ENCODE data around the gene MEF2B.

GRCh38 chr19:19110410-19111135, 59.5 kb downstream of the MEF2B start:
- TF ChIP-seq, protein P1, sequence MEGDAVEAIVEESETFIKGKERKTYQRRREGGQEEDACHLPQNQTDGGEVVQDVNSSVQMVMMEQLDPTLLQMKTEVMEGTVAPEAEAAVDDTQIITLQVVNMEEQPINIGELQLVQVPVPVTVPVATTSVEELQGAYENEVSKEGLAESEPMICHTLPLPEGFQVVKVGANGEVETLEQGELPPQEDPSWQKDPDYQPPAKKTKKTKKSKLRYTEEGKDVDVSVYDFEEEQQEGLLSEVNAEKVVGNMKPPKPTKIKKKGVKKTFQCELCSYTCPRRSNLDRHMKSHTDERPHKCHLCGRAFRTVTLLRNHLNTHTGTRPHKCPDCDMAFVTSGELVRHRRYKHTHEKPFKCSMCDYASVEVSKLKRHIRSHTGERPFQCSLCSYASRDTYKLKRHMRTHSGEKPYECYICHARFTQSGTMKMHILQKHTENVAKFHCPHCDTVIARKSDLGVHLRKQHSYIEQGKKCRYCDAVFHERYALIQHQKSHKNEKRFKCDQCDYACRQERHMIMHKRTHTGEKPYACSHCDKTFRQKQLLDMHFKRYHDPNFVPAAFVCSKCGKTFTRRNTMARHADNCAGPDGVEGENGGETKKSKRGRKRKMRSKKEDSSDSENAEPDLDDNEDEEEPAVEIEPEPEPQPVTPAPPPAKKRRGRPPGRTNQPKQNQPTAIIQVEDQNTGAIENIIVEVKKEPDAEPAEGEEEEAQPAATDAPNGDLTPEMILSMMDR (IDR thresholded peaks at IDR 0.05): peak in 5 of 6 experiments; percentile 0 to 42 (median 31)
- no peak for TF ChIP-seq POLR2A (IDR thresholded peaks at IDR 0.05)

Measured in Peyer's patch (tissue), 4 donors.